B cell (primary cell): ENCODE data around the gene CCDC141. TPM values are rescaled to one million over a fixed set of nuclear protein-coding genes. Genes with fewer than 3 reads are reported as not detected.

ENCODE experiments used
- ATAC-seq: fragments of 200-7000 bp; cut with Tn5 transposase; one replicate; pipeline ENCODE4 v1.10.0; 2021; ENCODE audit warnings: low read depth, mild to moderate bottlenecking, moderate number of reproducible peaks, moderate library complexity
- CTCF ChIA-PET: fragments of 350-600 bp; sonication (Branson Sonifier 250); formaldehyde crosslinking; loops from one replicate; lab custom pipeline; 2021; ENCODE audit warnings: antibody characterized with exemption, inconsistent platforms; lab: Charles Lee
- POLR2A ChIA-PET: fragments of 350-600 bp; sonication (Branson Sonifier 250); formaldehyde crosslinking; loops from one replicate; lab custom pipeline; 2021; ENCODE audit warnings: antibody characterized with exemption; lab: Charles Lee
- DNase-seq: peaks from one replicate; pipeline ENCODE4 v3.0.0; 2013
- H2AFZ ChIP-seq: 2 replicates; pipeline ENCODE4 v1.6.1; 2012; ENCODE audit warnings: mild to moderate bottlenecking, low read depth, low read length; ENCODE audit not compliant: insufficient read depth, poor library complexity, severe bottlenecking
- H3K27ac ChIP-seq, 2 donors: 1 replicate in 1 of 2; 2 replicates in 1 of 2; pipeline ENCODE4 v1.5.1; 2012 to 2013; ENCODE audit warnings: low read length in 2 of 2, mild to moderate bottlenecking in 2 of 2, moderate library complexity in 1 of 2
- H3K27me3 ChIP-seq, 4 experiments: fragments of 200-600 bp in 1 of 4; sonication (generic) in 1 of 4; replicated peaks in 1 of 4; 1 replicate in 2 of 4; 2 replicates in 2 of 4; pipeline versions ENCODE4 v1.6.1 to v1.7.0; 2013 to 2016; ENCODE audit warnings: low read length in 3 of 4, mild to moderate bottlenecking in 2 of 4, mixed read lengths in 1 of 4, moderate library complexity in 1 of 4; ENCODE audit not compliant: insufficient read depth in 4 of 4, control insufficient read depth in 3 of 4; ENCODE audit errors: control extremely low read depth in 1 of 4
- H3K36me3 ChIP-seq, 2 experiments: replicated peaks in 1 of 2; 1 replicate in 1 of 2; 2 replicates in 1 of 2; pipeline versions ENCODE4 v1.6.1 to v1.7.1; 2013; ENCODE audit warnings: low read length in 1 of 2; ENCODE audit not compliant: insufficient read depth in 2 of 2, control insufficient read depth in 1 of 2; ENCODE audit errors: control extremely low read depth in 1 of 2, extremely low read depth in 1 of 2
- H3K4me1 ChIP-seq, 2 donors: fragments of 200-600 bp in 1 of 2; sonication (generic) in 1 of 2; 1 replicate in 1 of 2; 2 replicates in 1 of 2; pipeline versions ENCODE4 v1.5.1 to v1.6.1; 2013 to 2017; ENCODE audit warnings: low read length in 2 of 2; ENCODE audit not compliant: control insufficient read depth in 2 of 2, insufficient read depth in 2 of 2
- H3K4me2 ChIP-seq: replicated peaks from 2 replicates; pipeline ENCODE3; 2012; ENCODE audit warnings: mild to moderate bottlenecking, low read depth, low read length; ENCODE audit not compliant: poor library complexity, severe bottlenecking
- H3K4me3 ChIP-seq, 5 experiments: fragments of 200-600 bp in 1 of 5; sonication (generic) in 1 of 5; 1 replicate in 3 of 5; 2 replicates in 2 of 5; pipeline versions ENCODE4 v1.5.1 to v1.7.0; 2011 to 2016; ENCODE audit warnings: low read length in 4 of 5, mild to moderate bottlenecking in 4 of 5, low read depth in 2 of 5, control low read depth in 1 of 5, moderate library complexity in 1 of 5; ENCODE audit not compliant: insufficient read depth in 1 of 5; ENCODE audit errors: control extremely low read depth in 1 of 5, extremely low read depth in 1 of 5
- H3K79me2 ChIP-seq: fragments of 200-600 bp; sonication (generic); one replicate; pipeline ENCODE4 v1.6.0; 2016; ENCODE audit warnings: low read length; ENCODE audit not compliant: control insufficient read depth, insufficient read depth
- H3K9ac ChIP-seq: fragments of 200-600 bp; sonication (generic); 2 replicates; pipeline ENCODE4 v1.6.1; 2017; ENCODE audit warnings: mild to moderate bottlenecking, low read length, moderate library complexity
- H3K9me3 ChIP-seq, 3 donors: one replicate each; pipeline versions ENCODE4 v1.6.1 to v1.7.1; 2013; ENCODE audit warnings: low read length in 2 of 3; ENCODE audit not compliant: control insufficient read depth in 2 of 3, insufficient read depth in 1 of 3; ENCODE audit errors: control extremely low read depth in 1 of 3
- H4K20me1 ChIP-seq: 2 replicates; pipeline ENCODE4 v1.6.0; 2012; ENCODE audit warnings: mild to moderate bottlenecking, low read length; ENCODE audit not compliant: insufficient read depth, control insufficient read depth, poor library complexity, severe bottlenecking
- H3K27ac Mint-ChIP-seq: one replicate; pipeline ENCODE4 v1.8.0; 2021; ENCODE audit warnings: mixed read lengths
- H3K27me3 Mint-ChIP-seq: one replicate; pipeline ENCODE4 v1.8.0; 2021; ENCODE audit warnings: mixed read lengths
- H3K4me1 Mint-ChIP-seq: one replicate; pipeline ENCODE4 v1.8.0; 2021; ENCODE audit warnings: mixed read lengths
- H3K4me3 Mint-ChIP-seq: one replicate; pipeline ENCODE4 v1.8.0; 2021; ENCODE audit warnings: mixed read lengths
- H3K9me3 Mint-ChIP-seq: one replicate; pipeline ENCODE4 v1.8.0; 2022; ENCODE audit warnings: mixed read lengths; ENCODE audit not compliant: insufficient read depth
- CTCF ChIP-seq: fragments of 200-600 bp; IDR thresholded peaks from one replicate; pipeline ENCODE4 v1.8.0; 2022; ENCODE audit warnings: antibody characterized with exemption, mild to moderate bottlenecking
- EZH2 ChIP-seq: IDR thresholded peaks from 2 replicates; pipeline ENCODE4 v1.6.1; 2012; ENCODE audit warnings: borderline replicate concordance, low read depth, mild to moderate bottlenecking, moderate library complexity, low read length; ENCODE audit not compliant: insufficient read depth, poor library complexity, severe bottlenecking
- WGBS: methylation state at CpG from one replicate; pipeline ENCODE4 v1.1.5; 2013; ENCODE audit warnings: missing lambda C conversion rate; ENCODE audit not compliant: insufficient coverage; 5-methylcytosine and 5-hydroxymethylcytosine counted together
- intact Hi-C: fragments of 100-400 bp; cut with micrococcal nuclease; formaldehyde crosslinking; loops from one replicate; pipeline ENCODE4 v1.10.0; 2022
- polyA plus RNA-seq: library from polyadenylated mRNA; depleted of rRNA; stranded (reverse); fragments of >200 nt; gene quantifications from 2 replicates; pipeline ENCODE4 v1.2.3, GENCODE V29; 2012
- total RNA-seq, 2 donors: library from RNA; stranded (reverse); fragments of 120-200 nt in 1 of 2; gene quantifications; 1 replicate in 1 of 2; 2 replicates in 1 of 2; pipeline versions ENCODE4 v1.2.3 to v1.2.4, GENCODE V29; 2013 to 2022

The CCDC141 gene
- total and polyA plus RNA-seq, 2 donors (not counting 1 experiment from before 2014, with no cell fraction given) = 2.1 to 47.5 TPM

- ATAC-seq = peak; percentile 69
- Histone ChIP-seq H3K9ac (peak overlapping the region; percentile 20), H3K27ac (peak overlapping the region; percentile 12 to 48), H2AFZ (peak overlapping the region; percentile 45), H3K4me1 (peaks cover 32 to 50% of the 10 kb centered on the region in 2 donors), H3K4me2 (peak overlapping the region; percentile 43), H3K27me3 (no peaks in the 10 kb centered on the region), H3K9me3 (peaks cover 0 to 3% (median 0%) of the 10 kb centered on the region in 3 donors), H4K20me1 (no peaks in the 10 kb centered on the region), H3K79me2 (no peaks in the 10 kb centered on the region), H3K36me3 (no peaks in the 10 kb centered on the region), H3K4me3 (peak overlapping the region in 2 of 5 experiments; percentile 5 to 31)
- Mint-ChIP-seq H3K27me3 (no peaks in the 10 kb centered on the region), H3K4me1 (peaks cover 58% of the 10 kb centered on the region), H3K27ac (peak overlapping the region; percentile 75), H3K4me3 (peak overlapping the region; percentile 81), H3K9me3 (peaks cover 6% of the 10 kb centered on the region)
- peak; percentile 50 for DNase-seq
- WGBS = 0% methylated on average over 1 of the region's 2 CpGs
- intact Hi-C loops = loop anchor here (2.0 to 10.0 kb wide), 3 partner anchors 108 to 984 kb away; partner anchors contain the start of gene CWC22
- CTCF ChIA-PET = interaction anchor here (0.6 to 4.7 kb wide), 15 partner anchors 10 to 131 kb away, joined by 3 to 44 read pairs (median 6); partner anchors contain the start of gene CCDC141
- POLR2A ChIA-PET = interaction anchor here (1.1 kb wide), 1 partner anchor 108 kb away, joined by 3 read pairs; no protein-coding TSS in a partner anchor
- TF ChIP-seq EZH2 (no peak), CTCF (no peak)
These were observed 28.7 kb downstream of the CCDC141 start for GRCh38 chr2:179021258-179021657.

- ChIA-PET POLR2A (interaction anchor here (0.5 kb wide), 1 partner anchor 127 kb away, joined by 4 read pairs; no protein-coding TSS in a partner anchor), CTCF (interaction anchor here (0.6 to 4.7 kb wide), 26 partner anchors 10 to 136 kb away, joined by 3 to 44 read pairs (median 6); partner anchors contain the start of gene CCDC141)
- ATAC-seq = peak; percentile 68
- H3K36me3 ChIP-seq = no peaks in the 10 kb centered on the region
- intact Hi-C loops = loop anchor here (2.0 to 10.0 kb wide), 3 partner anchors 109 to 985 kb away; partner anchors contain the start of gene CWC22
- no peak overlapping the region for H3K4me2 ChIP-seq
- DNase-seq = peak; percentile 60
- no peaks in the 10 kb centered on the region for H3K27me3 ChIP-seq
- TF ChIP-seq CTCF = peak; percentile 84
- TF ChIP-seq EZH2 = no peak
- Mint-ChIP-seq H3K4me1 (peaks cover 52% of the 10 kb centered on the region), H3K27me3 (no peaks in the 10 kb centered on the region), H3K27ac (no peak overlapping the region), H3K9me3 (no peaks in the 10 kb centered on the region), H3K4me3 (no peak overlapping the region)
- H3K4me3 ChIP-seq = no peak overlapping the region
- no peaks in the 10 kb centered on the region for H4K20me1 ChIP-seq
- 83% methylated on average over 1 of the region's 3 CpGs for WGBS
- no peaks in the 10 kb centered on the region for H3K79me2 ChIP-seq
- no peak overlapping the region for H3K9ac ChIP-seq
- H3K27ac ChIP-seq = peak overlapping the region; percentile 0 to 12
- H2AFZ ChIP-seq = no peak overlapping the region
- H3K9me3 ChIP-seq = no peaks in the 10 kb centered on the region
- H3K4me1 ChIP-seq = peaks cover 30 to 45% of the 10 kb centered on the region in 2 donors
These were observed 29.7 kb downstream of the CCDC141 start for GRCh38 chr2:179020156-179020750.
